NCI-H1105 (cell line): ENCODE results near the gene PSTPIP1.
"Not testable (repeated sequence)": the region's sequence is repeated elsewhere in the genome, so short reads cannot be mapped to it uniquely, and the experiment has no call there.

Experiments used
- DNase-seq: peaks from one replicate; lab custom pipeline; 2025; lab: John Stamatoyannopoulos, UW

PSTPIP1 gene

DNA sequence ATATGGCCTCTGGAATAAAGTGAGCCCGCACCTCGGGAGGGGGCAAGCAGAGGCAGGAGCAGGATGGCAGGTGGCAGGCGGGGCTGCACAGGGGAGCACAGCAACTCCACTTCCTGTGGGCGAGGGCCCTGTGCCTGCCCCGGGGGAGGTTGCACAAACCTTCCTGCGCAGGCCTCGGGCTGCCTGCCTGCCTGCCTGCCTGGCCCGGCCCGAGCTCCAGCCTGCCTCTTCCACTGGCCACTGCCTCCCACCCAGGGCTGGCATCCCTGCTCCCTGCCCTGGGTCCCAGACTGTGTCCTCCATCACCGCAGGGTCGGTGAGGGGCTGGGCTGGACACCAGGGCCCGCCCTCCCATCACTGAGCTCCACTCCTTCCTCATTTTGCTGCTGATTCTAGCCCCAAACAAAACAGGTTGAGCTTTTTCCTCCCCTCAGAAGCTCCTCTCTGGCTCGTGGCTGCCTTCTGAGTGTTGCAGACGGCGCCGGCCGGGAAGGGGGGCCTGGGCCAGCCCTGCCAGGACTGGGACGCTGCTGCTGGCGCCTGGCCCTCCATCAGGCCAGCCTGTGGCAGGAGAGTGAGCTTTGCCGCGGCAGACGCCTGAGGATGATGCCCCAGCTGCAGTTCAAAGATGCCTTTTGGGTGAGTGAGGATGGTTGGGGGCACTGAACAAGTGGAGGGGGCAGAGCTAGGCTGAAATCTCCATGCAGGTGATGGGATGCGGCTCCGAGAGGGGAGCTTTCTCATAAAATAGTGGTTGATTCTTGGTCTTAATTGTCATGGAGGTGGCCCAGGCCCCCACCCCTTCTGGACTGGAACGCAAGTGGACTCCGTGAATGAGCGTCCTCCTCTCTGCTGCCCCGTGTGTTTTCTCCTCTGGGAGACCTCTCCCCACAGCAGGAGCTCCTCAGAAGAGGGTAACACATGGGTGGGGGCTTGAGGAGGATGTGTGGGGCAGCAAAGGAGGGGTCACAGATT, at the start of gene PSTPIP1:
PSTPIP1 (plus strand) TSS at position 156 of the 975 bp plus-strand sequence; CDS start at position 604, 448 bp downstream.
- DNase-seq = no peak

GRCh38 chr15:76945494-76946093, 49.3 kb upstream of the PSTPIP1 start:
- no peak for DNase-seq

- no peak for DNase-seq
These were observed 47.5 kb upstream of the PSTPIP1 start for GRCh38 chr15:76947454-76947853.

- no peak for DNase-seq
These were observed 43.7 kb upstream of the PSTPIP1 start for GRCh38 chr15:76951220-76951619.

GRCh38 chr15:76953913-76954312, 41.0 kb upstream of the PSTPIP1 start:
- no peak for DNase-seq

DNA sequence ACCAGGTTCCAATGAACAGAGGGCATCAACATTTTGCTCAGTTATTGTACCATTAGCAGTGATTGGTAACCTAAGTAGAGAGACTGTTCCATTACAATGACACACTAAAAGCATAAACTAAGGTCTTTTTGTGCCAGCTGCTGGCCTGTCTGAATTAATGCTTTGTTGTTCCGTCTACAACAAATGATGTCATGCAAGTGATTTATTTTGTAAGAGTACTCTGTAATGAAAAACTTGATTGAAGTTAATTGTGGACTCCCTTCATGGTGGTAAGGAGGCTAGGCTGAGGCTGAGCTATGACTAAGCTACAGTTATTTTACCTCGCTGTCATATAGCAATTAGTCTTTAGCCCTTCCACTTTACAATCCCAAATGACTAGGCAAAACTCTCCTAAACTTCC, 40.2 kb upstream of the PSTPIP1 start:
- no peak for DNase-seq

DNA sequence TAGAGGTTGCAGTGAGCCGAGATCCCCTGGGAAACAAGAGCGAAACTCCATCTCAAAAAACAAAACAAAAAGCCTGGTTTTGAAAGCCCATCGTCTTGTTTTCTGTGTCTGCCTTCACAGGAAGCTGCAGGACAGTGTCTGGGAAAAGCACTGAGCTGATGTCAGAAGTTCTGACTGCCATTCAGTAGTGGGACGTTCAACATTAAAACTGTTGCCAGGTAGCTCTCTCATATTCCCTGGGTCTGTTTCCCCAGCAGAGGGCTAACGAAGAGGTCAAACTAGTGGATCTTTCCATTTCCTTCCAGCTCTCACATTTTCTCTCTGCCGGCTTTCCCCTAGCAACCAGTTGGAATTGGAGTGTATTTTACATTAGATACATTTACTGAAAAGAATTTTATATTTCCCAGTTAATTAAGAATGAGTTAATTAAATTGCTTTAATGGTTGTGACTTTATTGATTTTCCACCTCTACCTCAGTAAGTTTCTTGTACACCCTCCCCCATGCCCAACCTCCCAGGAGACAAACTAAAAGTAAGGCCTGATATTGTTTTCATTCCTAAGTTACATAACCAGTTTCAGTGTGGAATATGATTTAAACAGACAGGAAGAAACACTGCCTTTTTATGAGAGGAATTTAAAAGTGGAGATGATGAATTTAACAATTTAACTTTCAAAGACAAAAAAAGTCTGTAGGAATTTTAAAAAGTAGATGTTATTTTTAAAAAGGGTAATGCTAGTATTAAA, 33.5 kb upstream of the PSTPIP1 start:
- DNase-seq = no peak

DNA sequence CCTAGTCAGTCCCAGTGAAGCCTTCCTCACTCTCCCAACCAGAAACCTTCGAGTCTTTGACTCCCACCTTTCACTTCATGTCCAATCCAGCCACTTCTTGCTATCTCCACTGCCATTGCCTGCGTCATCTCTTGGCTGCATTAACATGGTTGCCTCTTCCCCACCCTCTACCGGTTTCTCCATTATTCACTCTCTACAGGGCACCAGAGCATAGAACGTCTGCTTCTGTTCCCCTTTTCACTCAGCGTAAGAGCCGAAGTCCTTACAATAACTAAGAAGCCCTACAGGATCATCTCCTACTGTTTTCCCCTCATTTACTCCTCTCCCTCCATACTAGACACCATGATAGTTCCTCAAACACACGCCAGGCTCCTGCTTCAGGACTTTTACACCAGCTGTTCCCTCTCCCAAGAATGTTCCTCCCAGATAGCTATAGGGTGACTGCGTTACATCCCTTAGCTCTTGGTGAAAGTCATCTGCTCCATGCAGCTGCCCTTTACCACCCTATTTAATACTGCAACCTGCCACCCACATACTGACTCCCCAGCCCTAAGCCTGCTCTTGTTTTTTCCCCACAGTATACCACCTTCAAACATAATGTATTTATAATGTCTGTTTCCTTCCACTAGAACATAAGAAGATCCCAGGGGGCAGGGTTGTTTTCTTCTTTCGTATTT, 32.5 kb upstream of the PSTPIP1 start:
- DNase-seq = no peak

GRCh38 chr15:76963596-76963995, 31.3 kb upstream of the PSTPIP1 start:
- no peak for DNase-seq

- DNase-seq = no peak
These were observed 30.8 kb upstream of the PSTPIP1 start for GRCh38 chr15:76964157-76964556.

- not testable (repeated sequence) for DNase-seq
These were observed 28.9 kb upstream of the PSTPIP1 start for GRCh38 chr15:76966051-76966450.

DNA sequence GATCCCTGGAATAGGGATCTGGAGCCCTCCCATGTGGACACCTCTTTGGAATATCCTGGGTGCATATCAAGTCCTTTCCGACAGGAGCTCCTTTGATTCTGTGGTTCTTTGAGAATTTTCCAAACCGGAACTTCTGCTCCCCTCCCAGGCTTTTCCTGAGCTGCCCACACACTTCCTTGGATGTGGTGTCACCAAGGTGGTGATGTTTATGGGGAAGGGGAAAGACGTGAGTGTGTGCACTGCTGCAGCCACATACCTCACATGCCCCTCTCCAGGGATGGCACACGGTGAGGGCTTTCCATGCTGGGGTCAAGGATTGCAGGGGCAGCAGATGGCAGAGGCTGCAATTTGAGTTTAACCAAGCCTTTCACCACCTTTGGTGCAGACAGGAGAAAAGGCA, 27.9 kb upstream of the PSTPIP1 start:
- no peak for DNase-seq

DNA sequence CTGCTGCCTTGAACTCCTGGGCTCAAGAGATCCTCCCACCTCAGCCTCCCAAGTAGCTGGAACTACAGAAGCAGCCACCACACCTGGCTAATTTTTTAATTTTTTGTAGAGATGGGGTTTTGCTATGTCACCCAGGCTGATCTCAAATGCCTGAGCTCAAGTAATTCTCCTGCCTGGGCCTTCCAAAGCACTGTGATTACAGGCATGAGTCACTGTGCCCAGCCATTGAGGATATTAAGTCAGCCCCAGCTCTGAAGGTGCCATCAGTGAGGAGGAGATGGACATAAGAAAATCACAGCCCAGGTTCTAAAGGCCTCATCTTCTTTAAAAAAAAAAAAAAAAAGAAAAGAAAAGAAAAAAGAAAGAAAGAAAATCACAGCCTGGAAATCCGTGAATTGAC, 26.6 kb upstream of the PSTPIP1 start:
- DNase-seq = no peak

GRCh38 chr15:76972389-76973361, 22.3 kb upstream of the PSTPIP1 start:
- no peak for DNase-seq

- no peak for DNase-seq
These were observed 21.6 kb upstream of the PSTPIP1 start for GRCh38 chr15:76973362-76973743.

- DNase-seq = no peak
These were observed 21.0 kb upstream of the PSTPIP1 start for GRCh38 chr15:76973906-76974305.

GRCh38 chr15:76974456-76975036, 20.4 kb upstream of the PSTPIP1 start:
- DNase-seq = no peak

DNA sequence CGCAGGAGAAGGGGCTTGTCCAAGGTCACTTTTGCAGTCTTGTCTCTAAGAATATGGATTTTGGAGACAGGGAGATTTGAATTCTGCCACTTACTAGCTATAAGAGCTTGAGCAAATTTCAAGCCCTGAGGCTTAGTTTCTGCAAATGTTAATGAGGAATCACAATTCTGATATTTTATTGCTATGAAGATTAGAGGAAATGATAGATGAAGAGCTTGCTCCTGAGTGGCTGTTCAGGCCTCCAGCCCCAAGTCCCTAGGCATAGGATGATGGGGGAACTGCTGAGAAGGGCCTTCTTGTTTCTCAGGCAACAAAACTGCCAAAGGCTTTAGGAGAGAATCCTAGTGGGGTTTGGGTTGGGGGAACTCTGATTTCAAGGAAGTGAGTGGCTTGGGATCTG, 18.8 kb upstream of the PSTPIP1 start:
- no peak for DNase-seq

DNA sequence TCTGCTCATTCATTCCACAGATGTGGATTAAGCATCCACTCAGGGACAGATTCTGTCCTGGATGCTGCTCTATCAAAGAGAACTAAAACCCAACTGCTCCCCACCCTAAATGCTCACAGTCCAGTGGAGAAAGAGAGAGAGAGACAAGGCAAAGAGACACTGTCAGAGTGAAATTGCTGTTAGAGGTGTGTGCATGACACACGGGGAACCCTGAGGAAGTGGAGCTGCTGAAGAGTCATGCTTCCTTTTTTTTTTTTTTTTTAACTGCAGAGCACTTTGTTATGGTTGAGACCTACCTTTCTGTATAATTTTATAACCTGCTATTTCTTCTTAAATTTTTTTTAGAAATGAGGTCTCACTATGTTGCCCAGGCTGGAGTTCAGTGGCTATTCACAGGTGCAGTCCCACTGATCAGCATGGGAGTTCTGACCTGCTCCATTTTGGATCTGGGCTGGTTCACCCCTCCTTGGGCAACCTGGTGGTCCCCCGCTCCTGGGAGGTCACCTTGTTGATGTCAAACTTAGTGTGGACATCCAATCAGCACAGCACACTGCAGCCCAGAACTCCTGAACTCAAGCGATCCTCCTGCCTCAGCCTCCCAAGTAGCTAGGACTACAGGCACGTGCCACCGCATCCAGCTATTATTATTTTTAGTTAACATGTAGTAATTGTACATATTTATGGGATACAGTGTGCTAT, 18.2 kb upstream of the PSTPIP1 start:
- no peak for DNase-seq
